GM19324 (cell line): ENCODE measurements around the gene CRACDL.

Experiments used
- ATAC-seq: cut with Tn5 transposase; IDR thresholded peaks from one replicate; pipeline ENCODE4 v1.9.1; 2021; ENCODE audit warnings: mild to moderate bottlenecking, moderate library complexity; ENCODE audit not compliant: unreplicated experiment, low FRiP score

CRACDL gene

GRCh38 chr2:98790221-98790620, 145.8 kb downstream of the CRACDL start:
- no peak for ATAC-seq

GRCh38 chr2:98787700-98788099, 148.3 kb downstream of the CRACDL start:
- ATAC-seq: no peak

GRCh38 chr2:98786179-98786578, 149.8 kb downstream of the CRACDL start:
- no peak for ATAC-seq

- no peak for ATAC-seq
Observed at GRCh38 chr2:98782570-98782969, 153.5 kb downstream of the CRACDL start.

- ATAC-seq: no peak
Observed at GRCh38 chr2:98781822-98782221, 154.2 kb downstream of the CRACDL start.

GRCh38 chr2:98778741-98779483, 157.1 kb downstream of the CRACDL start:
- no peak for ATAC-seq

GRCh38 chr2:98778151-98778550, 157.9 kb downstream of the CRACDL start:
- no peak for ATAC-seq

- ATAC-seq: no peak
Observed at GRCh38 chr2:98777710-98778109, 158.3 kb downstream of the CRACDL start.

GRCh38 chr2:98777076-98777475, 158.9 kb downstream of the CRACDL start:
- no peak for ATAC-seq

- no peak for ATAC-seq
Observed at GRCh38 chr2:98776136-98776535, 159.9 kb downstream of the CRACDL start.

- no peak for ATAC-seq
Observed at GRCh38 chr2:98775146-98775986, 160.7 kb downstream of the CRACDL start.

GRCh38 chr2:98773907-98774306, 162.1 kb downstream of the CRACDL start:
- no peak for ATAC-seq

GRCh38 chr2:98773169-98773568, 162.9 kb downstream of the CRACDL start:
- ATAC-seq: no peak

- no peak for ATAC-seq
Observed at GRCh38 chr2:98772536-98772935, 163.5 kb downstream of the CRACDL start.

- no peak for ATAC-seq
Observed at GRCh38 chr2:98771721-98772524, 164.1 kb downstream of the CRACDL start.

- ATAC-seq: no peak
Observed at GRCh38 chr2:98771264-98771663, 164.8 kb downstream of the CRACDL start.

GRCh38 chr2:98769784-98770183, 166.2 kb downstream of the CRACDL start:
- no peak for ATAC-seq

- ATAC-seq: no peak
Observed at GRCh38 chr2:98769114-98769476, 166.9 kb downstream of the CRACDL start.

GRCh38 chr2:98768384-98769113, 167.5 kb downstream of the CRACDL start:
- no peak for ATAC-seq

GRCh38 chr2:98764499-98764898, 171.5 kb downstream of the CRACDL start:
- ATAC-seq: no peak
